H1 (cell line): Measurements from ENCODE around the gene PLSCR5. TPM values are rescaled to one million over a fixed set of nuclear protein-coding genes. Genes with fewer than 3 reads are reported as not detected.

ENCODE experiments used
- CBX8 ChIP-seq: fragments of 300-800, 300-1000 bp; sonication (generic); IDR thresholded peaks from 2 replicates; pipeline ENCODE4 v1.7.1; 2016; ENCODE audit warnings: low read depth, low read length, borderline replicate concordance
- MAX ChIP-seq: IDR thresholded peaks from 2 replicates; pipeline ENCODE4 v1.6.1; 2012; ENCODE audit warnings: inconsistent platforms
- PHF8 ChIP-seq: fragments of 200-600 bp; sonication (generic); conservative IDR thresholded peaks from 2 replicates; pipeline ENCODE4 v1.7.1; 2012; ENCODE audit warnings: low read depth, mild to moderate bottlenecking, inconsistent platforms, low read length, moderate library complexity
- RAD21 ChIP-seq, 2 experiments: IDR thresholded peaks in 1 of 2; conservative IDR thresholded peaks in 1 of 2; 2 replicates each; pipeline ENCODE4 v1.6.1; 2011; ENCODE audit warnings: low read depth in 2 of 2, low read length in 2 of 2, improper control_type of control experiment in 1 of 2, inconsistent platforms in 1 of 2, mild to moderate bottlenecking in 1 of 2, moderate library complexity in 1 of 2
- polyA plus RNA-seq, 7 experiments: library from polyadenylated mRNA; depleted of rRNA in 3 of 7; stranded (reverse) in 5 of 7; unstranded in 2 of 7; fragments of >200 nt in 5 of 7; fragments of 200-250 nt in 2 of 7; gene quantifications; 1 replicate in 5 of 7; 2 replicates in 1 of 7; 4 replicates in 1 of 7; pipeline versions ENCODE4 v1.2.1 to v1.2.3, GENCODE V29; 2011 to 2013; ENCODE audit warnings: missing spikeins in 2 of 7, mixed read lengths in 2 of 7
- total RNA-seq: library from RNA; stranded (reverse); fragmentation: NEBNext Ultra II Directional; extraction: Animal tissue kit (Norgen Biotek cat#: 25700); gene quantifications from 2 replicates; pipeline ENCODE4 v1.2.1, GENCODE V29; 2021

The PLSCR5 gene
- total and polyA plus RNA-seq, 2 of the 8 experiments (the other 6 are each of a cell fraction or from before 2014, with no cell fraction given), result not detected

- no peak for TF ChIP-seq RAD21 (IDR thresholded peaks at IDR 0.05 in 1 of 2, conservative IDR thresholded peaks at IDR 0.05 in 1 of 2; ENCODE audit: low read depth in 2 of 2, low read length in 2 of 2)
- TF ChIP-seq CBX8, result no peak
- no peak for TF ChIP-seq MAX
- no peak for TF ChIP-seq PHF8
These were observed 64.2 kb downstream of the PLSCR5 start (continued) for GRCh38 chr3:146540978-146541377.
